ENCODE measurements around the gene ATP9B. TPM values are rescaled to one million over a fixed set of nuclear protein-coding genes. Genes with fewer than 3 reads are reported as not detected.
A peak's percentile ranks its signal among the peaks of the same experiment; 100 is the strongest.

Gene ATP9B
- total RNA-seq, 3 donors from 2014 or later (not counting 1 experiment from before 2014, with no cell fraction given): 66.0 to 78.9 (median 68.0) TPM

- 90% methylated on average over 5 of the region's 5 CpGs for WGBS (ENCODE audit: insufficient coverage)
- Histone ChIP-seq H3K36me3 (ENCODE audit: control insufficient read depth, insufficient read depth, low read length) (peaks cover 3% of the 10 kb centered on the region), H3K27ac (ENCODE audit: low read length) (no peak overlapping the region), H3K9me3 (ENCODE audit: control insufficient read depth, insufficient read depth, low read length) (no peaks in the 10 kb centered on the region), H3K4me1 (ENCODE audit: control insufficient read depth, insufficient read depth, low read length) (no peaks in the 10 kb centered on the region), H3K4me3 (ENCODE audit: low read length) (no peak overlapping the region), H3K27me3 (ENCODE audit: control insufficient read depth, insufficient read depth, low read length) (no peaks in the 10 kb centered on the region)
- DNase-seq: no peak
- peaks cover 10 to 14% of the 10 kb centered on the region in 2 donors for H3K4me1 Mint-ChIP-seq
- intact Hi-C loops (cut with micrococcal nuclease): no loop called here
- no peak overlapping the region for H3K4me3 Mint-ChIP-seq
- H3K36me3 Mint-ChIP-seq: no peaks in the 10 kb centered on the region
- H3K27me3 Mint-ChIP-seq (ENCODE audit: low read depth in 2 of 2): no peaks in the 10 kb centered on the region
- TF ChIP-seq CTCF (IDR thresholded peaks at IDR 0.05): no peak
- no peaks in the 10 kb centered on the region for H3K9me3 Mint-ChIP-seq
- H3K27ac Mint-ChIP-seq: no peak overlapping the region
- no peak for ATAC-seq
Observed at GRCh38 chr18:79111483-79111882, 42.3 kb downstream of the ATP9B start.

- H3K4me1 Mint-ChIP-seq: no peaks in the 10 kb centered on the region
- intact Hi-C loops (cut with micrococcal nuclease): no loop called here
- H3K4me3 Mint-ChIP-seq: no peak overlapping the region
- no peak for TF ChIP-seq CTCF (IDR thresholded peaks at IDR 0.05)
- Histone ChIP-seq H3K27ac (ENCODE audit: low read length) (no peak overlapping the region), H3K4me1 (ENCODE audit: control insufficient read depth, insufficient read depth, low read length) (no peaks in the 10 kb centered on the region), H3K9me3 (ENCODE audit: control insufficient read depth, insufficient read depth, low read length) (no peaks in the 10 kb centered on the region), H3K4me3 (ENCODE audit: low read length) (no peak overlapping the region), H3K27me3 (ENCODE audit: control insufficient read depth, insufficient read depth, low read length) (no peaks in the 10 kb centered on the region), H3K36me3 (ENCODE audit: control insufficient read depth, insufficient read depth, low read length) (peaks cover 4% of the 10 kb centered on the region)
- H3K36me3 Mint-ChIP-seq: no peaks in the 10 kb centered on the region
- no peaks in the 10 kb centered on the region for H3K27me3 Mint-ChIP-seq (ENCODE audit: low read depth in 2 of 2)
- no peak for ATAC-seq
- H3K9me3 Mint-ChIP-seq: no peaks in the 10 kb centered on the region
- no peak for DNase-seq
- 100% methylated on average over 1 of the region's 3 CpGs for WGBS (ENCODE audit: insufficient coverage)
- peak overlapping the region in 1 of 2 donors; percentile 8 for H3K27ac Mint-ChIP-seq
Observed at GRCh38 chr18:79117385-79117784, 48.2 kb downstream of the ATP9B start.

- peaks cover 4% of the 10 kb centered on the region for H3K36me3 ChIP-seq (ENCODE audit: control insufficient read depth, insufficient read depth, low read length)
- no peak for TF ChIP-seq CTCF (IDR thresholded peaks at IDR 0.05)
- H3K4me1 ChIP-seq (ENCODE audit: control insufficient read depth, insufficient read depth, low read length): no peaks in the 10 kb centered on the region
- DNase-seq (no peak), ATAC-seq (no peak)
- H3K27me3 Mint-ChIP-seq (ENCODE audit: low read depth in 2 of 2): no peaks in the 10 kb centered on the region
- H3K9me3 Mint-ChIP-seq: no peaks in the 10 kb centered on the region
- intact Hi-C loops (cut with micrococcal nuclease): no loop called here
- WGBS (ENCODE audit: insufficient coverage): no CpG with 5 or more reads among the region's 1 CpG
- H3K4me1 Mint-ChIP-seq: no peaks in the 10 kb centered on the region
- H3K27ac ChIP-seq (ENCODE audit: low read length): no peak overlapping the region
- H3K9me3 ChIP-seq (ENCODE audit: control insufficient read depth, insufficient read depth, low read length): no peaks in the 10 kb centered on the region
- no peaks in the 10 kb centered on the region for H3K36me3 Mint-ChIP-seq
- no peak overlapping the region for H3K4me3 Mint-ChIP-seq
- no peak overlapping the region for H3K27ac Mint-ChIP-seq
- H3K4me3 ChIP-seq (ENCODE audit: low read length): no peak overlapping the region
- H3K27me3 ChIP-seq (ENCODE audit: control insufficient read depth, insufficient read depth, low read length): no peaks in the 10 kb centered on the region
Observed at GRCh38 chr18:79117788-79118187, 48.6 kb downstream of the ATP9B start.

GRCh38 chr18:79118797-79119196 lies 49.6 kb downstream of the ATP9B start:
- H3K27me3 Mint-ChIP-seq (ENCODE audit: low read depth in 2 of 2): no peaks in the 10 kb centered on the region
- no peaks in the 10 kb centered on the region for H3K4me1 Mint-ChIP-seq
- 100% methylated on average over 3 of the region's 5 CpGs for WGBS (ENCODE audit: insufficient coverage)
- no peak overlapping the region for H3K27ac Mint-ChIP-seq
- intact Hi-C loops (cut with micrococcal nuclease): no loop called here
- H3K4me1 ChIP-seq (ENCODE audit: control insufficient read depth, insufficient read depth, low read length): no peaks in the 10 kb centered on the region
- H3K9me3 ChIP-seq (ENCODE audit: control insufficient read depth, insufficient read depth, low read length): no peaks in the 10 kb centered on the region
- DNase-seq (no peak), ATAC-seq (no peak)
- TF ChIP-seq CTCF (IDR thresholded peaks at IDR 0.05): no peak
- no peaks in the 10 kb centered on the region for H3K27me3 ChIP-seq (ENCODE audit: control insufficient read depth, insufficient read depth, low read length)
- no peaks in the 10 kb centered on the region for H3K9me3 Mint-ChIP-seq
- H3K4me3 ChIP-seq (ENCODE audit: low read length): no peak overlapping the region
- peaks cover 4% of the 10 kb centered on the region for H3K36me3 ChIP-seq (ENCODE audit: control insufficient read depth, insufficient read depth, low read length)
- H3K4me3 Mint-ChIP-seq: no peak overlapping the region
- H3K36me3 Mint-ChIP-seq: peaks cover 6% of the 10 kb centered on the region
- H3K27ac ChIP-seq (ENCODE audit: low read length): no peak overlapping the region

Measured in natural killer cell (primary cell).